HepG2 (cell line): ENCODE measurements around the gene NOX3. TPM values are rescaled to one million over a fixed set of nuclear protein-coding genes. Genes with fewer than 3 reads are reported as not detected.

Experiments used
- ADNP ChIP-seq: sonication (generic); formaldehyde crosslinking; IDR thresholded peaks from 2 replicates; pipeline ENCODE4 v1.4.0; 2020; ENCODE audit warnings: missing genetic modification reagents
- ARNT2 ChIP-seq: sonication (generic); formaldehyde crosslinking; IDR thresholded peaks from 2 replicates; pipeline ENCODE4 v1.8.0; 2022; ENCODE audit warnings: mild to moderate bottlenecking, low read depth, missing genetic modification reagents, moderate library complexity
- FOSL2 ChIP-seq: sonication (generic); formaldehyde crosslinking; IDR thresholded peaks from 2 replicates; pipeline ENCODE4 v1.4.0; 2020; ENCODE audit warnings: missing genetic modification reagents
- MATR3 ChIP-seq: sonication (generic); formaldehyde crosslinking; IDR thresholded peaks from 2 replicates; pipeline ENCODE4 v1.4.0; 2020; ENCODE audit warnings: missing genetic modification reagents
- NFE2L2 ChIP-seq: fragments of 150-350 bp; IDR thresholded peaks from 2 replicates; pipeline ENCODE4 v1.6.1; 2014; ENCODE audit warnings: low read length
- NFIC ChIP-seq: IDR thresholded peaks from 2 replicates; pipeline ENCODE4 v1.6.1; 2012; ENCODE audit warnings: mild to moderate bottlenecking, low read length, inconsistent platforms
- POGK ChIP-seq: sonication (generic); formaldehyde crosslinking; conservative IDR thresholded peaks from 2 replicates; pipeline ENCODE4 v1.8.0; 2022; ENCODE audit warnings: mild to moderate bottlenecking, moderate library complexity, missing genetic modification reagents
- RBM22 ChIP-seq: fragments of 200-400 bp; formaldehyde crosslinking; optimal IDR thresholded peaks from 2 replicates; pipeline ENCODE3; 2017; ENCODE audit warnings: mild to moderate bottlenecking, low read length, moderate library complexity
- SNRNP70 ChIP-seq: fragments of 200-400 bp; formaldehyde crosslinking; IDR thresholded peaks from 2 replicates; pipeline ENCODE4 v1.6.1; 2017; ENCODE audit warnings: mild to moderate bottlenecking, low read depth, low read length, moderate library complexity
- SOX13 ChIP-seq, 3 experiments: fragments of 450-650 bp in 1 of 3; sonication (generic) in 1 of 3; formaldehyde crosslinking in 1 of 3; IDR thresholded peaks in 2 of 3; conservative IDR thresholded peaks in 1 of 3; 2 replicates each; pipeline versions ENCODE4 v1.5.0 to v1.6.1; 2016 to 2020; ENCODE audit warnings: antibody characterized with exemption in 1 of 3, mild to moderate bottlenecking in 1 of 3, missing compliant biosample characterization in 1 of 3, missing genetic modification reagents in 1 of 3, moderate library complexity in 1 of 3
- STAG1 ChIP-seq: sonication (generic); formaldehyde crosslinking; IDR thresholded peaks from 2 replicates; pipeline ENCODE4 v1.4.0; 2020; ENCODE audit warnings: missing genetic modification reagents
- TEAD3 ChIP-seq: optimal IDR thresholded peaks from 2 replicates; pipeline ENCODE3; 2016; ENCODE audit warnings: borderline replicate concordance
- ZNF460 ChIP-seq: sonication (generic); formaldehyde crosslinking; IDR thresholded peaks from 2 replicates; pipeline ENCODE4 v1.5.1; 2020; ENCODE audit warnings: missing genetic modification reagents, mild to moderate bottlenecking, borderline replicate concordance
- ZNF543 ChIP-seq: sonication (generic); formaldehyde crosslinking; IDR thresholded peaks from 2 replicates; pipeline ENCODE4 v1.4.0; 2020; ENCODE audit warnings: mild to moderate bottlenecking, missing genetic modification reagents
- ZNF720 ChIP-seq: sonication (generic); formaldehyde crosslinking; IDR thresholded peaks from 2 replicates; pipeline ENCODE4 v1.4.0; 2020; ENCODE audit warnings: missing genetic modification reagents
- ZNF775 ChIP-seq: sonication (generic); formaldehyde crosslinking; IDR thresholded peaks from 2 replicates; pipeline ENCODE4 v1.4.0; 2020; ENCODE audit warnings: missing genetic modification reagents, mild to moderate bottlenecking, moderate library complexity, borderline replicate concordance
- ZSCAN12 ChIP-seq: sonication (generic); formaldehyde crosslinking; IDR thresholded peaks from 2 replicates; pipeline ENCODE4 v1.9.0; 2021; ENCODE audit warnings: mild to moderate bottlenecking, missing genetic modification reagents
- polyA plus RNA-seq, 8 experiments: library from polyadenylated mRNA; depleted of rRNA in 3 of 8; stranded (reverse) in 7 of 8; unstranded in 1 of 8; fragments of >200 nt; fragmentation: Illumina TruSeq in 4 of 8; extraction: Trizol in 4 of 8; gene quantifications; 2 replicates each; pipeline versions ENCODE4 v1.2.1 to v1.2.3, GENCODE V29; 2011 to 2016; ENCODE audit warnings: low read depth in 4 of 8, missing spikeins in 1 of 8, mixed read lengths in 1 of 8; ENCODE audit not compliant: insufficient read depth in 1 of 8
- total RNA-seq, 5 experiments: library from RNA; depleted of rRNA; stranded (reverse); fragments of >200 nt; fragmentation: Illumina TruSeq; extraction: Trizol; gene quantifications; 2 replicates each; pipeline ENCODE4 v1.2.3, GENCODE V29; 2016; ENCODE audit warnings: low read depth in 1 of 5
- TF ChIP-seq, protein P1 (sequence below): sonication (generic); formaldehyde crosslinking; IDR thresholded peaks from 2 replicates; pipeline ENCODE4 v1.5.0; 2020; ENCODE audit warnings: mild to moderate bottlenecking, missing genetic modification reagents
- TF ChIP-seq, protein P2 (sequence below): sonication (generic); formaldehyde crosslinking; IDR thresholded peaks from 2 replicates; pipeline ENCODE4 v1.8.0; 2022; ENCODE audit warnings: missing genetic modification reagents, mild to moderate bottlenecking, borderline replicate concordance
- TF ChIP-seq, protein P3 (sequence below): sonication (generic); formaldehyde crosslinking; IDR thresholded peaks from 2 replicates; pipeline ENCODE4 v1.5.1; 2020; ENCODE audit warnings: mild to moderate bottlenecking, missing genetic modification reagents, borderline replicate concordance

NOX3 gene
- total and polyA plus RNA-seq, 2 of the 13 experiments (the other 11 are each of a cell fraction or from before 2014, with no cell fraction given): 0.09 to 0.18 TPM

DNA sequence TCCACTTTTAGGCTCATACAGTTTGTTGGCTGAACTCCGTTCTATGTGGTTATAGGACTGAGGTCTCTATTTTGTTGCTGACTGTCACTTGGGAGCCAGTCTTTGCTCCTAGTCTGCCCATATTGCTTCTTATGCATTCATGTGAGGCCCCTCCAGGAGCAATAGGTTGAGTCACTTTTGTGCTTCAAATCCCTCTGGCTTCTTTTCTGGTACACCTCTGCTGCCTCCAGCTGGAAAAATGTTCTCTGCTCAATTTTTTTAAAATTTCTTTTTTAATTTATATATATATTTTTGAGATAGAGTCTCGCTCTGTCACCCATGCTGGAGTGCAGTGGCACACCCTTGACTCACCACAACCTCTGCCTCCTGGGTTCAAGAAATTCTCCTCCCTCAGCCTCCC lies 42.7 kb upstream of the NOX3 start (continued):
- no peak for TF ChIP-seq ARNT2 (CRISPR knock-in tag)
- no peak for TF ChIP-seq ZSCAN12
- TF ChIP-seq, protein P1, sequence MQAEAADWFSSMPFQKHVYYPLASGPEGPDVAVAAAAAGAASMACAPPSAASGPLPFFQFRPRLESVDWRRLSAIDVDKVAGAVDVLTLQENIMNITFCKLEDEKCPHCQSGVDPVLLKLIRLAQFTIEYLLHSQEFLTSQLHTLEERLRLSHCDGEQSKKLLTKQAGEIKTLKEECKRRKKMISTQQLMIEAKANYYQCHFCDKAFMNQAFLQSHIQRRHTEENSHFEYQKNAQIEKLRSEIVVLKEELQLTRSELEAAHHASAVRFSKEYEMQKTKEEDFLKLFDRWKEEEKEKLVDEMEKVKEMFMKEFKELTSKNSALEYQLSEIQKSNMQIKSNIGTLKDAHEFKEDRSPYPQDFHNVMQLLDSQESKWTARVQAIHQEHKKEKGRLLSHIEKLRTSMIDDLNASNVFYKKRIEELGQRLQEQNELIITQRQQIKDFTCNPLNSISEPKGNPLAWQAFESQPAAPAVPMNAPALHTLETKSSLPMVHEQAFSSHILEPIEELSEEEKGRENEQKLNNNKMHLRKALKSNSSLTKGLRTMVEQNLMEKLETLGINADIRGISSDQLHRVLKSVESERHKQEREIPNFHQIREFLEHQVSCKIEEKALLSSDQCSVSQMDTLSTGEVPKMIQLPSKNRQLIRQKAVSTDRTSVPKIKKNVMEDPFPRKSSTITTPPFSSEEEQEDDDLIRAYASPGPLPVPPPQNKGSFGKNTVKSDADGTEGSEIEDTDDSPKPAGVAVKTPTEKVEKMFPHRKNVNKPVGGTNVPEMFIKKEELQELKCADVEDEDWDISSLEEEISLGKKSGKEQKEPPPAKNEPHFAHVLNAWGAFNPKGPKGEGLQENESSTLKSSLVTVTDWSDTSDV (CRISPR knock-in tag): no peak
- no peak for TF ChIP-seq NFIC
- no peak for TF ChIP-seq MATR3
- TF ChIP-seq RBM22: no peak
- no peak for TF ChIP-seq ZNF460
- TF ChIP-seq NFE2L2: no peak
- no peak for TF ChIP-seq SNRNP70
- peak; percentile 27 for TF ChIP-seq TEAD3 (CRISPR knock-in tag)
- no peak for TF ChIP-seq ZNF543 (CRISPR knock-in tag)
- no peak for TF ChIP-seq ZNF720 (CRISPR knock-in tag)
- TF ChIP-seq, protein P2, sequence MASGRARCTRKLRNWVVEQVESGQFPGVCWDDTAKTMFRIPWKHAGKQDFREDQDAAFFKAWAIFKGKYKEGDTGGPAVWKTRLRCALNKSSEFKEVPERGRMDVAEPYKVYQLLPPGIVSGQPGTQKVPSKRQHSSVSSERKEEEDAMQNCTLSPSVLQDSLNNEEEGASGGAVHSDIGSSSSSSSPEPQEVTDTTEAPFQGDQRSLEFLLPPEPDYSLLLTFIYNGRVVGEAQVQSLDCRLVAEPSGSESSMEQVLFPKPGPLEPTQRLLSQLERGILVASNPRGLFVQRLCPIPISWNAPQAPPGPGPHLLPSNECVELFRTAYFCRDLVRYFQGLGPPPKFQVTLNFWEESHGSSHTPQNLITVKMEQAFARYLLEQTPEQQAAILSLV (CRISPR knock-in tag): no peak
- peak; percentile 41 for TF ChIP-seq FOSL2 (CRISPR knock-in tag)
- TF ChIP-seq STAG1: peak; percentile 57
- no peak for TF ChIP-seq ZNF775 (CRISPR knock-in tag)
- TF ChIP-seq, protein P3, sequence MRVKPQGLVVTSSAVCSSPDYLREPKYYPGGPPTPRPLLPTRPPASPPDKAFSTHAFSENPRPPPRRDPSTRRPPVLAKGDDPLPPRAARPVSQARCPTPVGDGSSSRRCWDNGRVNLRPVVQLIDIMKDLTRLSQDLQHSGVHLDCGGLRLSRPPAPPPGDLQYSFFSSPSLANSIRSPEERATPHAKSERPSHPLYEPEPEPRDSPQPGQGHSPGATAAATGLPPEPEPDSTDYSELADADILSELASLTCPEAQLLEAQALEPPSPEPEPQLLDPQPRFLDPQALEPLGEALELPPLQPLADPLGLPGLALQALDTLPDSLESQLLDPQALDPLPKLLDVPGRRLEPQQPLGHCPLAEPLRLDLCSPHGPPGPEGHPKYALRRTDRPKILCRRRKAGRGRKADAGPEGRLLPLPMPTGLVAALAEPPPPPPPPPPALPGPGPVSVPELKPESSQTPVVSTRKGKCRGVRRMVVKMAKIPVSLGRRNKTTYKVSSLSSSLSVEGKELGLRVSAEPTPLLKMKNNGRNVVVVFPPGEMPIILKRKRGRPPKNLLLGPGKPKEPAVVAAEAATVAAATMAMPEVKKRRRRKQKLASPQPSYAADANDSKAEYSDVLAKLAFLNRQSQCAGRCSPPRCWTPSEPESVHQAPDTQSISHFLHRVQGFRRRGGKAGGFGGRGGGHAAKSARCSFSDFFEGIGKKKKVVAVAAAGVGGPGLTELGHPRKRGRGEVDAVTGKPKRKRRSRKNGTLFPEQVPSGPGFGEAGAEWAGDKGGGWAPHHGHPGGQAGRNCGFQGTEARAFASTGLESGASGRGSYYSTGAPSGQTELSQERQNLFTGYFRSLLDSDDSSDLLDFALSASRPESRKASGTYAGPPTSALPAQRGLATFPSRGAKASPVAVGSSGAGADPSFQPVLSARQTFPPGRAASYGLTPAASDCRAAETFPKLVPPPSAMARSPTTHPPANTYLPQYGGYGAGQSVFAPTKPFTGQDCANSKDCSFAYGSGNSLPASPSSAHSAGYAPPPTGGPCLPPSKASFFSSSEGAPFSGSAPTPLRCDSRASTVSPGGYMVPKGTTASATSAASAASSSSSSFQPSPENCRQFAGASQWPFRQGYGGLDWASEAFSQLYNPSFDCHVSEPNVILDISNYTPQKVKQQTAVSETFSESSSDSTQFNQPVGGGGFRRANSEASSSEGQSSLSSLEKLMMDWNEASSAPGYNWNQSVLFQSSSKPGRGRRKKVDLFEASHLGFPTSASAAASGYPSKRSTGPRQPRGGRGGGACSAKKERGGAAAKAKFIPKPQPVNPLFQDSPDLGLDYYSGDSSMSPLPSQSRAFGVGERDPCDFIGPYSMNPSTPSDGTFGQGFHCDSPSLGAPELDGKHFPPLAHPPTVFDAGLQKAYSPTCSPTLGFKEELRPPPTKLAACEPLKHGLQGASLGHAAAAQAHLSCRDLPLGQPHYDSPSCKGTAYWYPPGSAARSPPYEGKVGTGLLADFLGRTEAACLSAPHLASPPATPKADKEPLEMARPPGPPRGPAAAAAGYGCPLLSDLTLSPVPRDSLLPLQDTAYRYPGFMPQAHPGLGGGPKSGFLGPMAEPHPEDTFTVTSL: no peak
- no peak for TF ChIP-seq ADNP (CRISPR knock-in tag)
- TF ChIP-seq POGK (CRISPR knock-in tag): no peak
- no peak for TF ChIP-seq SOX13 (IDR thresholded peaks at IDR 0.05)
- TF ChIP-seq SOX13 (CRISPR knock-in tag; conservative IDR thresholded peaks at IDR 0.05 in 1 of 2, IDR thresholded peaks at IDR 0.05 in 1 of 2): no peak
